Trophoblast cell (in vitro differentiated cells and primary cell): Measurements from ENCODE around the gene SND1.
A peak's percentile ranks its signal among the peaks of the same experiment; 100 is the strongest.

ENCODE experiments used
- DNase-seq, 2 donors: peaks; one replicate each; pipeline ENCODE4 v3.0.0-alpha.2; 2016
- H2AFZ ChIP-seq: 2 replicates; pipeline ENCODE4 v1.6.1; 2013; ENCODE audit warnings: low read length, moderate library complexity, mild to moderate bottlenecking; ENCODE audit not compliant: insufficient read depth, poor library complexity
- H2AK5ac ChIP-seq: 2 replicates; pipeline ENCODE4 v1.6.1; 2013; ENCODE audit warnings: mild to moderate bottlenecking, low read length
- H2BK120ac ChIP-seq: 2 replicates; pipeline ENCODE4 v1.6.1; 2013; ENCODE audit warnings: low read length, mild to moderate bottlenecking, moderate library complexity; ENCODE audit not compliant: insufficient read depth, poor library complexity
- H2BK12ac ChIP-seq: 2 replicates; pipeline ENCODE4 v1.6.1; 2013; ENCODE audit warnings: mild to moderate bottlenecking, low read length, moderate library complexity
- H2BK5ac ChIP-seq: 2 replicates; pipeline ENCODE4 v1.6.1; 2013; ENCODE audit warnings: low read length, low read depth, moderate library complexity, mild to moderate bottlenecking; ENCODE audit not compliant: poor library complexity
- H3K14ac ChIP-seq: 2 replicates; pipeline ENCODE4 v1.6.1; 2013; ENCODE audit warnings: mild to moderate bottlenecking, low read length
- H3K18ac ChIP-seq: 2 replicates; pipeline ENCODE4 v1.6.1; 2013; ENCODE audit warnings: mild to moderate bottlenecking, low read length
- H3K23ac ChIP-seq: 2 replicates; pipeline ENCODE4 v1.6.1; 2013; ENCODE audit warnings: low read length
- H3K27ac ChIP-seq: 2 replicates; pipeline ENCODE4 v1.5.1; 2013; ENCODE audit warnings: low read depth, mild to moderate bottlenecking, inconsistent platforms, low read length, moderate library complexity
- H3K27me3 ChIP-seq: 2 replicates; pipeline ENCODE4 v1.6.1; 2013; ENCODE audit warnings: inconsistent platforms, mild to moderate bottlenecking, low read length, moderate library complexity; ENCODE audit not compliant: insufficient read depth
- H3K36me3 ChIP-seq, 2 experiments: 1 replicate in 1 of 2; 2 replicates in 1 of 2; pipeline ENCODE4 v1.6.1; 2013; ENCODE audit warnings: low read length in 2 of 2, mild to moderate bottlenecking in 2 of 2, moderate library complexity in 1 of 2; ENCODE audit not compliant: insufficient read depth in 2 of 2, control insufficient read depth in 1 of 2
- H3K4ac ChIP-seq: 2 replicates; pipeline ENCODE4 v1.6.1; 2013; ENCODE audit warnings: low read depth, mild to moderate bottlenecking, low read length, moderate library complexity
- H3K4me1 ChIP-seq, 2 experiments: 1 replicate in 1 of 2; 2 replicates in 1 of 2; pipeline ENCODE4 v1.6.1; 2013; ENCODE audit warnings: low read length in 2 of 2, mild to moderate bottlenecking in 2 of 2, moderate library complexity in 1 of 2; ENCODE audit not compliant: insufficient read depth in 2 of 2, control insufficient read depth in 1 of 2
- H3K4me2 ChIP-seq: 2 replicates; pipeline ENCODE4 v1.6.1; 2013; ENCODE audit warnings: inconsistent platforms, mild to moderate bottlenecking, low read length, moderate library complexity
- H3K4me3 ChIP-seq: 2 replicates; pipeline ENCODE4 v1.5.1; 2013; ENCODE audit warnings: mild to moderate bottlenecking, low read depth, low read length, inconsistent platforms
- H3K79me1 ChIP-seq: one replicate; pipeline ENCODE4 v1.6.1; 2013; ENCODE audit warnings: low read length
- H3K79me2 ChIP-seq: 2 replicates; pipeline ENCODE4 v1.6.1; 2013; ENCODE audit warnings: low read length, mild to moderate bottlenecking; ENCODE audit not compliant: control insufficient read depth, insufficient read depth, poor library complexity
- H3K9ac ChIP-seq: 2 replicates; pipeline ENCODE4 v1.6.1; 2013; ENCODE audit warnings: mild to moderate bottlenecking, low read length
- H3K9me3 ChIP-seq: 2 replicates; pipeline ENCODE4 v1.6.1; 2013; ENCODE audit warnings: low read depth, mild to moderate bottlenecking, control low read depth, inconsistent platforms, low read length; ENCODE audit not compliant: insufficient read depth
- H4K12ac ChIP-seq: 2 replicates; pipeline ENCODE4 v1.6.1; 2013; ENCODE audit warnings: low read depth, mild to moderate bottlenecking, low read length, moderate library complexity
- H4K8ac ChIP-seq: 2 replicates; pipeline ENCODE4 v1.6.1; 2013; ENCODE audit warnings: low read depth, mild to moderate bottlenecking, low read length, moderate library complexity
- H4K91ac ChIP-seq: one replicate; pipeline ENCODE4 v1.6.1; 2013; ENCODE audit warnings: low read depth, mild to moderate bottlenecking, low read length, moderate library complexity
- WGBS: extraction: QIAGEN DNeasy Blood & Tissue Kit; methylation state at CpG from one replicate; pipeline ENCODE4 v1.1.7; 2013; ENCODE audit warnings: missing lambda C conversion rate; ENCODE audit not compliant: insufficient read length, insufficient coverage; ENCODE audit errors: extremely low coverage; 5-methylcytosine and 5-hydroxymethylcytosine counted together

The SND1 gene

GRCh38 chr7:128053023-128053422 lies 401.0 kb downstream of the SND1 start:
- H2BK5ac ChIP-seq = no peak overlapping the region
- no peak for DNase-seq
- H3K79me2 ChIP-seq = no peaks in the 10 kb centered on the region

GRCh38 chr7:128053991-128054390 lies 402.0 kb downstream of the SND1 start:
- no peaks in the 10 kb centered on the region for H3K27me3 ChIP-seq
- H3K9ac ChIP-seq = no peak overlapping the region
- H2AFZ ChIP-seq = no peak overlapping the region
- H3K79me2 ChIP-seq = no peaks in the 10 kb centered on the region
- H3K14ac ChIP-seq = no peak overlapping the region
- H3K4me3 ChIP-seq = no peak overlapping the region
- no peak overlapping the region for H2BK12ac ChIP-seq
- peaks cover 1% of the 10 kb centered on the region for H3K9me3 ChIP-seq
- H3K18ac ChIP-seq = no peak overlapping the region
- H3K79me1 ChIP-seq = no peaks in the 10 kb centered on the region
- peaks cover 4 to 6% of the 10 kb centered on the region in 2 experiments for H3K4me1 ChIP-seq
- no peak overlapping the region for H3K4me2 ChIP-seq
- no peak overlapping the region for H2BK120ac ChIP-seq
- no peak overlapping the region for H2AK5ac ChIP-seq
- WGBS = no CpG with 5 or more reads among the region's 5 CpGs
- no peak overlapping the region for H2BK5ac ChIP-seq
- DNase-seq = peak in 1 of 2 donors; percentile 7
- H3K23ac ChIP-seq = no peak overlapping the region
- no peak overlapping the region for H3K4ac ChIP-seq
- H4K12ac ChIP-seq = no peak overlapping the region
- no peak overlapping the region for H3K27ac ChIP-seq
- no peak overlapping the region for H4K91ac ChIP-seq
- peaks cover 2 to 4% of the 10 kb centered on the region in 2 experiments for H3K36me3 ChIP-seq
- H4K8ac ChIP-seq = no peak overlapping the region

More at GRCh38 chr7:128053023-128053422, 401.0 kb downstream of the SND1 start:
- Histone ChIP-seq H3K27me3 (no peaks in the 10 kb centered on the region), H4K8ac (no peak overlapping the region), H3K14ac (no peak overlapping the region), H3K4me2 (no peak overlapping the region), H2BK120ac (no peak overlapping the region), H3K9ac (no peak overlapping the region), H4K91ac (no peak overlapping the region), H4K12ac (no peak overlapping the region), H3K4me1 (peaks cover 4 to 6% of the 10 kb centered on the region in 2 experiments), H2AFZ (no peak overlapping the region), H3K18ac (no peak overlapping the region), H3K27ac (no peak overlapping the region), H3K79me1 (no peaks in the 10 kb centered on the region), H3K4me3 (no peak overlapping the region), H2BK12ac (no peak overlapping the region), H3K23ac (no peak overlapping the region), H3K9me3 (peaks cover 1% of the 10 kb centered on the region), H3K4ac (no peak overlapping the region), H3K36me3 (peaks cover 2 to 4% of the 10 kb centered on the region in 2 experiments), H2AK5ac (no peak overlapping the region)

DNA sequence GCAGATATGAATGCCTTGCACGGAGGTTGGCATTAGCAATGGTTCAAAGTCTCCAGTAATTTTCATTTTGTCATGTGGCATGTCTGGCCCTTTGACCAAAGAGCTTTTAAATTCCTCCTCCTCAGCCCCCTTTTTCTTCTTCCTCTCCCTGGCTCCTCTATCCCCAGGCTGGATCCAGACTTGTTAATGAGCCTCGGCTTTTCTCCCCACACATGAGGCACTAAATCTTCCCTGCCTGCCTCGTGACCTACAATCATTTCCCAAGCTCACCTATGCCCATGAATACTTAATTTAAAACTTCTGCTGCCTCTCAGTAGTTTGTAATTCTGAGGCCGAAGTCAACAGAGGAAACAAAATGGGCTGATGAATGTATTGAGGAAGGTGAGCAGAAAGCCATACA lies 402.5 kb downstream of the SND1 start:
- no peak overlapping the region for H3K4ac ChIP-seq
- H3K14ac ChIP-seq = no peak overlapping the region
- no CpG with 5 or more reads among the region's 4 CpGs for WGBS
- H3K23ac ChIP-seq = no peak overlapping the region
- no peak overlapping the region for H3K9ac ChIP-seq
- H2AK5ac ChIP-seq = no peak overlapping the region
- H4K8ac ChIP-seq = no peak overlapping the region
- H3K4me2 ChIP-seq = no peak overlapping the region
- H3K27ac ChIP-seq = no peak overlapping the region
- peaks cover 4 to 8% of the 10 kb centered on the region in 2 experiments for H3K4me1 ChIP-seq
- DNase-seq = no peak
- H3K9me3 ChIP-seq = peaks cover 1% of the 10 kb centered on the region
- no peaks in the 10 kb centered on the region for H3K79me2 ChIP-seq
- H3K18ac ChIP-seq = no peak overlapping the region
- H3K4me3 ChIP-seq = no peak overlapping the region
- H2AFZ ChIP-seq = no peak overlapping the region
- H3K27me3 ChIP-seq = no peaks in the 10 kb centered on the region
- no peak overlapping the region for H4K12ac ChIP-seq
- H2BK5ac ChIP-seq = no peak overlapping the region
- H4K91ac ChIP-seq = no peak overlapping the region
- H2BK120ac ChIP-seq = no peak overlapping the region
- no peaks in the 10 kb centered on the region for H3K79me1 ChIP-seq
- no peak overlapping the region for H2BK12ac ChIP-seq
- peaks cover 2 to 4% of the 10 kb centered on the region in 2 experiments for H3K36me3 ChIP-seq

DNA sequence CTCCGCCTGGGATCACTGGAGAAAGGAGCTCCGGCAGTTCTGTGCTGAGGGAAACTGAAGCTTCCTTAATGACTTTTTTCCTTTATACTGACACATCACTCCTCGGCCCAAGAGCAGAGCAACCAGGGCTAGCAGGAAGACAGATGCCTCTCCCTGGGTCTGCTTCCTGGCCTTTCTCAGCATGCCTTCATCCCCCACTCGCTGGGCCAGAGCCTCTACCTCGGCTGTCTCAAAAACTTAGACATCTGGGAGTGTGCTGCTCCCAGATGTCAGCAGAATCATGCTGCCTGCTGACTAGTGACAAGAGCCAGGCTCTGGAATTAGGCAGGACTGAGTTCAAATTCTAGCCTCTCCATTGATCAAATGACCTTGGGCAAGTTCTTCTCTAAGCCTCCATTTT lies 403.6 kb downstream of the SND1 start:
- Histone ChIP-seq H3K36me3 (peaks cover 4% of the 10 kb centered on the region in 2 experiments), H3K27ac (no peak overlapping the region), H3K9me3 (peaks cover 1% of the 10 kb centered on the region), H4K12ac (no peak overlapping the region), H3K18ac (no peak overlapping the region), H3K14ac (no peak overlapping the region), H2AFZ (no peak overlapping the region), H3K23ac (no peak overlapping the region), H2BK12ac (no peak overlapping the region), H2BK120ac (no peak overlapping the region), H4K8ac (no peak overlapping the region), H4K91ac (no peak overlapping the region), H2BK5ac (no peak overlapping the region), H3K27me3 (no peaks in the 10 kb centered on the region), H3K4me1 (peaks cover 4 to 10% of the 10 kb centered on the region in 2 experiments), H2AK5ac (no peak overlapping the region), H3K4me2 (no peak overlapping the region), H3K79me1 (no peaks in the 10 kb centered on the region), H3K79me2 (no peaks in the 10 kb centered on the region), H3K9ac (no peak overlapping the region), H3K4me3 (no peak overlapping the region), H3K4ac (no peak overlapping the region)
- DNase-seq = no peak
- no CpG with 5 or more reads among the region's 5 CpGs for WGBS
